NT2/D1 (cell line): ENCODE data around the gene CCL22.

ENCODE experiments used
- YY1 ChIP-seq: IDR thresholded peaks from 2 replicates; pipeline ENCODE4 v1.6.1; 2011; ENCODE audit not compliant: insufficient read length, insufficient read depth
- ZNF274 ChIP-seq: IDR thresholded peaks from 2 replicates; pipeline ENCODE4 v1.6.1; 2011; ENCODE audit warnings: mild to moderate bottlenecking, low read depth, low read length

GRCh38 chr16:57325458-57325857, 33.1 kb upstream of the CCL22 start:
- TF ChIP-seq ZNF274: no peak
- TF ChIP-seq YY1: no peak
